Breast epithelium (tissue), 4 donors: ENCODE measurements around the gene ADORA1. TPM values are rescaled to one million over a fixed set of nuclear protein-coding genes. Genes with fewer than 3 reads are reported as not detected.

Source experiments
- DNase-seq, 2 donors: peaks; one replicate each; pipeline ENCODE4 v3.0.0-alpha.2; 2019; ENCODE audit warnings: low spot score in 2 of 2
- H3K27ac ChIP-seq, 2 donors: fragments of 200-600 bp; sonication (generic) in 1 of 2; one replicate each; pipeline ENCODE4 v1.5.1; 2016 to 2019; ENCODE audit warnings: mild to moderate bottlenecking in 1 of 2
- H3K27me3 ChIP-seq, 2 donors: fragments of 200-600 bp; sonication (generic) in 1 of 2; one replicate each; pipeline versions ENCODE4 v1.5.1 to v1.6.0; 2017 to 2019; ENCODE audit warnings: control low read depth in 1 of 2, mild to moderate bottlenecking in 1 of 2
- H3K36me3 ChIP-seq: fragments of 200-600 bp; one replicate; pipeline ENCODE4 v1.5.1; 2019
- H3K4me1 ChIP-seq, 2 donors: fragments of 200-600 bp; sonication (generic); one replicate each; pipeline ENCODE4 v1.5.1; 2016 to 2019; ENCODE audit warnings: control low read depth in 1 of 2
- H3K4me3 ChIP-seq, 3 donors: fragments of 200-600 bp; sonication (generic); 1 replicate in 2 of 3; 2 replicates in 1 of 3; pipeline ENCODE4 v1.5.1; 2016 to 2019; ENCODE audit warnings: mild to moderate bottlenecking in 3 of 3, moderate library complexity in 2 of 3
- H3K9me3 ChIP-seq, 2 donors: fragments of 200-600 bp; sonication (generic) in 1 of 2; one replicate each; pipeline ENCODE4 v1.5.1; 2016 to 2019; ENCODE audit warnings: control low read depth in 1 of 2
- POLR2A ChIP-seq: fragments of 450-650 bp; IDR thresholded peaks from one replicate; pipeline ENCODE4 v1.6.1; 2016; ENCODE audit warnings: antibody characterized with exemption, mild to moderate bottlenecking, moderate library complexity
- POLR2AphosphoS5 ChIP-seq, 3 donors: sonication (generic); formaldehyde crosslinking; IDR thresholded peaks; one replicate each; pipeline ENCODE4 v1.6.1; 2017; ENCODE audit warnings: antibody characterized with exemption in 3 of 3
- intact Hi-C: fragments of 100-400 bp; cut with DNase I; formaldehyde crosslinking; loops from one replicate; pipeline ENCODE4 v1.15.1; 2023; ENCODE audit warnings: low total_unique reads
- total RNA-seq, 3 donors: library from RNA; depleted of rRNA; stranded (reverse); fragments of >200 nt; gene quantifications; one replicate each; pipeline ENCODE4 v1.1.0, GENCODE V29; 2016
- TF ChIP-seq, protein P1 (sequence below), 3 donors: fragments of 450-650 bp; IDR thresholded peaks; one replicate each; pipeline ENCODE4 v1.5.1; 2016 to 2017; ENCODE audit warnings: antibody characterized with exemption in 3 of 3, mild to moderate bottlenecking in 3 of 3, moderate library complexity in 3 of 3

Gene ADORA1
- total RNA-seq, 3 donors from 2014 or later: 0.64 to 14.5 (median 5.2) TPM

DNA sequence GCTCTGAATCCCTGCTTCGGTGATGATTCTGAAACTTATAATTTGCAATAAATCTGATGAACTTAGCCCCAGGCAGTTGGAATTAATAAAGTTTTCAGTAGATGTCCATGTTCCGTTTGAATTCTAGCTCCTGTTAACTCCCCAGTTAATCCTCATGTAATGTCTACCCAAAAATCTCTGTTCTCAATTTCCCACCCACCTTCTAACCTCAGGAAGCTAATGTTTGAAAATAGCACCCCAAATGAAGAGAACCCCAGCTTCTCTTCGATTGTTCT lies 45.4 kb upstream of the ADORA1 start:
- Histone ChIP-seq H3K27ac (no peak overlapping the region), H3K36me3 (no peaks in the 10 kb centered on the region), H3K4me1 (no peaks in the 10 kb centered on the region), H3K9me3 (no peaks in the 10 kb centered on the region), H3K4me3 (no peak overlapping the region), H3K27me3 (no peaks in the 10 kb centered on the region)
- intact Hi-C loops: no loop called here
- TF ChIP-seq POLR2AphosphoS5 (IDR thresholded peaks at IDR 0.05) (no peak), POLR2A (no peak)
- TF ChIP-seq, protein P1, sequence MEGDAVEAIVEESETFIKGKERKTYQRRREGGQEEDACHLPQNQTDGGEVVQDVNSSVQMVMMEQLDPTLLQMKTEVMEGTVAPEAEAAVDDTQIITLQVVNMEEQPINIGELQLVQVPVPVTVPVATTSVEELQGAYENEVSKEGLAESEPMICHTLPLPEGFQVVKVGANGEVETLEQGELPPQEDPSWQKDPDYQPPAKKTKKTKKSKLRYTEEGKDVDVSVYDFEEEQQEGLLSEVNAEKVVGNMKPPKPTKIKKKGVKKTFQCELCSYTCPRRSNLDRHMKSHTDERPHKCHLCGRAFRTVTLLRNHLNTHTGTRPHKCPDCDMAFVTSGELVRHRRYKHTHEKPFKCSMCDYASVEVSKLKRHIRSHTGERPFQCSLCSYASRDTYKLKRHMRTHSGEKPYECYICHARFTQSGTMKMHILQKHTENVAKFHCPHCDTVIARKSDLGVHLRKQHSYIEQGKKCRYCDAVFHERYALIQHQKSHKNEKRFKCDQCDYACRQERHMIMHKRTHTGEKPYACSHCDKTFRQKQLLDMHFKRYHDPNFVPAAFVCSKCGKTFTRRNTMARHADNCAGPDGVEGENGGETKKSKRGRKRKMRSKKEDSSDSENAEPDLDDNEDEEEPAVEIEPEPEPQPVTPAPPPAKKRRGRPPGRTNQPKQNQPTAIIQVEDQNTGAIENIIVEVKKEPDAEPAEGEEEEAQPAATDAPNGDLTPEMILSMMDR (IDR thresholded peaks at IDR 0.05): no peak
- no peak for DNase-seq

DNA sequence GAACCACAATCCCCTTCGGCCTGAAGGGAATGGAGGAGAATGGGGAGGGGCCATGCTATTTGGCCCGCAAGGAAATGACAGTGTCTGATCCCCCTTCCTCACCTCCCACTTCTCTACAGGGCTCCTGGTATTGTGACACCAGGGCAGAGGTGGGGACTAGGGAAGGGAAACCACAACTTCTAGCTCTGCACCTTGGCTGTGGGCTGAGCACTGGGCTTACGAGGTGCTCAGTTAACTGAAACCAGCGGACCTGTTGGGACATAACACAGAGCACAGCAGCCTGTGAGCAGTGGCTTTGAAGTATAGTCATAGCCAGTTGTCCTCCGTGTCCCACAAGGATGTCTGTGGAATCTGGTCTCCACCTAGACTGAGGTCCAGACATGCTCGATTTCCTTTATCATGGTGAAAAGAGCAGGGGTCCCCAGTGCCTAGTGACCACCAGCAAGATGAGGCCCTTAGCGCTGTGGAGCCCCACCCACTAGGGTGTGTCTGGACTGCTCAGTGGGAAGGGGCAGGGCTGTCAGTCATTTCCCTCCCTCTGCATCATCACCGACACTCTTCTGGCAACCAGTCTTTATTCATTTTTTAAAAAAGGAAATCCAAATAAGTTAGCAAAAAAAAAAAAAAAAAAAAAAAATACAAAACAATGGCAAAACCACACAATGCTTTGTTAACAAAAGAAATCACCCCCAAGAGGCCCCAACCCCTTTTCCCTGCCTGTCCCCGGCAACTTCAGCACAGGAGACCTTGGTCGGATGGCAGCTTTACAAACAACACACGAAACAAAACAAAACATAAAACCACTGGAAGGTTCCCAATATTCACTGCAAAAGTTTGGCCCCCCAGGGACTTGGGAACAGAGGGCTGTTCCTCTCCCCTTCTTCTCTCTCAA lies 44.7 kb upstream of the ADORA1 start:
- no peak overlapping the region for H3K27ac ChIP-seq
- H3K36me3 ChIP-seq: no peaks in the 10 kb centered on the region
- H3K4me3 ChIP-seq: no peak overlapping the region
- H3K9me3 ChIP-seq: no peaks in the 10 kb centered on the region
- intact Hi-C loops: no loop called here
- DNase-seq: no peak
- no peaks in the 10 kb centered on the region for H3K27me3 ChIP-seq
- H3K4me1 ChIP-seq: no peaks in the 10 kb centered on the region
- TF ChIP-seq POLR2A: no peak
- TF ChIP-seq, protein P1 (IDR thresholded peaks at IDR 0.05): no peak
- no peak for TF ChIP-seq POLR2AphosphoS5 (IDR thresholded peaks at IDR 0.05)

DNA sequence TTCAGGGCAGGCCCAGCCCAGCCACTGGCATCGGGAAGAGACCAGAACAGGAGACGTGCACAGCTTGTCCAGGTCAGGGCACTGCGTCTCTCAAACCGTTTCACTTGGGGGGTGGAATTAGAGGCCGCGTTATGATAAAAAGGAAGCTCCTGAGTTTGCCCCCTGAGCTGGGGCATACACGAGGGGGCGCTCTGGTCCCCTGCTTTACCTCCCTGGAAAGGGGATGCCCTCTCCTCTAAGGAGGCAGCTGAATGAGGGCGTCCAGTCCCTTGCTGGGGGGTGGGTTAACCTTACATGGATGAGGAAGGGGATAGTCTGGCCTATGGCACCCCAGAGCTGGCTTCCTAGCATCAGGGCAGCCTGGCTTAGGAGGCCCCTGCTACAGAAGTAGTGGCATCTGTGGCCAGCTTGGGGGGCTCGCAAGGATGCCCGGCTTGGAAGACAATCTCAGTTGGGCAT lies 44.0 kb upstream of the ADORA1 start:
- H3K4me1 ChIP-seq: no peaks in the 10 kb centered on the region
- no peaks in the 10 kb centered on the region for H3K27me3 ChIP-seq

DNA sequence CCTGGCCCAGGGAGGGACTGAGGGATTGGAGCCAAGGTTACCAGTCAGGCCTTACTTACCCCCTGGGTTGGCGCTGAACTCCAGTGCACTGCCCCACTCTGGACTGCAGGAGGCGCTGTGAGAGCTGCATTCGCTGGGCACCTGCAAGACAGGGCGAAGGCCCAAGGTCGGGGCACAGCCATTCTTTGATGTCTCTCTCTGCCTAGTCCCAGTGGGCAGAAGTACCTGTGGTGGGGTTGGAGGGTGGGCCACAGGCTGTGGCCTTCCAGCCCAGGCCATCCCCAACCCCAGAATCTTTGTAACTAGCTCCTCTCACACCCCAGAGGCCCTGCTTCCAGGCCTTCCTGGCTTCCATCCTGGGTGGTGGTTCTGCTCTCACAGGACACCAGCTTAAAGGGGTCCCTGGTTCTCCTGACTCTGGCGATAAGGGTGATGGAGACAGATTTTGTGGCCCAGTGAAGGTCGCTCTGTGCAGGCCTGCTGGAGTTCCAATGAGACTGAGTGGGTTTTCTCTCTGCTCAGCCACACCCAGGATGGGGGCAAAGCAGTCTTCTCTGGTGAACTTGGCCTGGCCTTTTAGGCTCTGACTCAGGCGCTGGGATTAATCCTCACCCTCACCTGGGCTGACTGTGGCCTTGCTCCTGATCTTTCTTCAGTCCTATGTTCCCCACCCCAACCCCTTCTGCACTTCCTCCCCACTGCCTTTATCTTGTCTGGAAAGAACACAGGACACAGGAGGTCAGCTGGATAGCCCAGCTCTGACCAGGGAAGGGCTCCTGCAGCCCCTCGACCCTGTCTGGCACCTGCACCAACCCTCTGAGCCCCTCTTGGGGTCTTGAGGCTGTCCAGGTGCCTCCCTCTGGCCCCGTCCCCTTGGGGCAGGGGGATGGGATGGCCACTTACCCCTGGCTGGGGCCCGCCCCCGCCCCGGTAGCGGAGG lies 42.7 kb upstream of the ADORA1 start:
- DNase-seq: peak in 1 of 2 donors; percentile 2

More for the DNA sequence above, 44.0 kb upstream of the ADORA1 start:
- DNase-seq: no peak
- intact Hi-C loops: no loop called here
- Histone ChIP-seq H3K9me3 (no peaks in the 10 kb centered on the region), H3K27ac (no peak overlapping the region), H3K36me3 (no peaks in the 10 kb centered on the region), H3K4me3 (no peak overlapping the region)
- no peak for TF ChIP-seq POLR2AphosphoS5 (IDR thresholded peaks at IDR 0.05)
- TF ChIP-seq, protein P1 (IDR thresholded peaks at IDR 0.05): no peak
- no peak for TF ChIP-seq POLR2A

More for the DNA sequence above, 42.7 kb upstream of the ADORA1 start:
- Histone ChIP-seq H3K36me3 (no peaks in the 10 kb centered on the region), H3K27me3 (no peaks in the 10 kb centered on the region), H3K4me3 (no peak overlapping the region), H3K9me3 (no peaks in the 10 kb centered on the region), H3K27ac (no peak overlapping the region), H3K4me1 (no peaks in the 10 kb centered on the region)
- intact Hi-C loops: no loop called here
- TF ChIP-seq, protein P1 (IDR thresholded peaks at IDR 0.05): no peak
- TF ChIP-seq POLR2AphosphoS5 (IDR thresholded peaks at IDR 0.05): no peak
- TF ChIP-seq POLR2A: no peak
